PC-9 (cell line): Measurements from ENCODE around the gene INO80E. TPM values are rescaled to one million over a fixed set of nuclear protein-coding genes. Genes with fewer than 3 reads are reported as not detected.
"Not testable (repeated sequence)": the region's sequence is repeated elsewhere in the genome, so short reads cannot be mapped to it uniquely, and the experiment has no call there.

Source experiments
- BruUV-seq: library from RNA; stranded (reverse); fragments of 400-500 nt; replicated peaks from 2 replicates; lab custom pipeline; 2021; lab: Mats Ljungman, UMichigan
- CTCF ChIA-PET: fragments of 300-600 bp; sonication (Branson Sonifier 250); formaldehyde crosslinking; loops from one replicate; lab custom pipeline; 2022; ENCODE audit warnings: antibody characterized with exemption; lab: Charles Lee
- POLR2A ChIA-PET: fragments of 300-600 bp; sonication (Branson Sonifier 250); formaldehyde crosslinking; loops from one replicate; lab custom pipeline; 2022; ENCODE audit warnings: antibody characterized with exemption; ENCODE audit not compliant: unreplicated experiment; lab: Charles Lee
- DNase-seq, 2 experiments: peaks; one replicate each; pipeline versions ENCODE4 v3.0.0 to v3.0.0-alpha.2; 2015 to 2022; ENCODE audit warnings: mixed read lengths in 1 of 2
- H2AFZ ChIP-seq: fragments of 200-600 bp; sonication (generic); 2 replicates; pipeline ENCODE4 v1.8.1; 2017; ENCODE audit warnings: antibody characterized with exemption
- H3F3A ChIP-seq: fragments of 200-600 bp; sonication (generic); 2 replicates; pipeline ENCODE4 v1.8.1; 2017; ENCODE audit warnings: antibody characterized with exemption, mild to moderate bottlenecking, low read depth; ENCODE audit not compliant: insufficient read depth
- H3K27ac ChIP-seq: fragments of 200-600 bp; sonication (generic); 2 replicates; pipeline ENCODE4 v1.6.1; 2016; ENCODE audit warnings: mixed run types
- H3K27me3 ChIP-seq: fragments of 200-600 bp; sonication (generic); 2 replicates; pipeline ENCODE4 v1.6.1; 2016; ENCODE audit warnings: low read depth, mixed run types; ENCODE audit not compliant: insufficient read depth
- H3K36me3 ChIP-seq: fragments of 200-600 bp; sonication (generic); 2 replicates; pipeline ENCODE4 v1.6.1; 2016; ENCODE audit warnings: low read depth, mixed run types
- H3K4me1 ChIP-seq: fragments of 200-600 bp; sonication (generic); replicated peaks from 2 replicates; pipeline ENCODE4 v1.6.1; 2016; ENCODE audit warnings: mixed run types; ENCODE audit not compliant: insufficient read depth
- H3K4me2 ChIP-seq: fragments of 200-600 bp; sonication (generic); 2 replicates; pipeline ENCODE4 v1.6.1; 2017; ENCODE audit warnings: mixed run types
- H3K4me3 ChIP-seq: fragments of 200-600 bp; sonication (generic); 2 replicates; pipeline ENCODE4 v1.6.1; 2016; ENCODE audit warnings: mixed run types
- H3K79me2 ChIP-seq: fragments of 200-600 bp; sonication (generic); 2 replicates; pipeline ENCODE4 v1.6.1; 2017; ENCODE audit warnings: low read depth, mixed run types
- H3K9me2 ChIP-seq: fragments of 200-600 bp; sonication (generic); 2 replicates; pipeline ENCODE4 v1.8.1; 2017; ENCODE audit warnings: mild to moderate bottlenecking; ENCODE audit not compliant: insufficient read depth
- H3K9me3 ChIP-seq: fragments of 200-600 bp; sonication (generic); 2 replicates; pipeline ENCODE4 v1.8.1; 2016; ENCODE audit warnings: low read depth; ENCODE audit not compliant: insufficient read depth
- H4K20me1 ChIP-seq: fragments of 200-600 bp; sonication (generic); 2 replicates; pipeline ENCODE4 v1.8.1; 2017; ENCODE audit not compliant: insufficient read depth
- EZH2 ChIP-seq: fragments of 200-600 bp; sonication (generic); IDR thresholded peaks from 2 replicates; pipeline ENCODE4 v1.8.0; 2017; ENCODE audit warnings: antibody characterized with exemption, low read depth
- intact Hi-C: fragments of 100-400 bp; cut with micrococcal nuclease; formaldehyde crosslinking; loops from one replicate; pipeline ENCODE4 v1.10.0; 2022; ENCODE audit not compliant: unreplicated experiment
- total RNA-seq: library from RNA; stranded (reverse); gene quantifications from 2 replicates; pipeline ENCODE4 v1.2.3, GENCODE V29; 2021
- TF ChIP-seq, protein P1 (sequence below): fragments of 200-600 bp; sonication (generic); conservative IDR thresholded peaks from 2 replicates; pipeline ENCODE4 v1.6.1; 2017; ENCODE audit warnings: mixed run types, antibody characterized with exemption, mild to moderate bottlenecking, moderate library complexity

The INO80E gene
- total RNA-seq, 1 experiment from 2014 or later = 102 TPM

DNA sequence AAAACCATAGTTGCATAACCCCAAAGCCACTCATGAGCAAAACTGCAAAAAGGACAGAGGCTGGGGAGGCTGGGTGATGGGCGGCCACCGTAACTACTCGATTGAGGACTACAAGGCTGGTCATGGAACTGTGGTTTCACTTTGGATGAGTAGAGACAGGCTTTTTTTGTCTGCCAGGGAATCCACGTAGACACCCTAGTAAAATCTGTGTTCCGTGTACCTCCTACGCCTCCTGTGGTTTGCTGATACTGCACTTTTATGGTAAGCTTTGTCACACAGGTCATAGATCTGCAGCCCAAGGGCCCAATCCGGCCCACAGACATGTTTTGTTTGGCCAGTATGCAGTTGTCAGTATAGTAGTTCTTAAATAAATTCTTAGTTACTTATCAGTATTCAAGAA, 37.2 kb downstream of the INO80E start:
- Histone ChIP-seq H3K79me2 (no peaks in the 10 kb centered on the region), H3K27me3 (peaks cover 34% of the 10 kb centered on the region), H3K9me2 (no peaks in the 10 kb centered on the region), H3K36me3 (no peaks in the 10 kb centered on the region), H3F3A (0 out of 2 replicates have a peak, but pooled peaks cover 2% of the 10 kb centered on the region), H3K4me1 (no peaks in the 10 kb centered on the region), H3K4me3 (no peak overlapping the region), H3K9me3 (no peaks in the 10 kb centered on the region), H4K20me1 (no peaks in the 10 kb centered on the region), H2AFZ (no peak overlapping the region), H3K4me2 (no peak overlapping the region), H3K27ac (no peak overlapping the region)
- intact Hi-C loops = no loop called here
- no peak for TF ChIP-seq EZH2
- TF ChIP-seq, protein P1, sequence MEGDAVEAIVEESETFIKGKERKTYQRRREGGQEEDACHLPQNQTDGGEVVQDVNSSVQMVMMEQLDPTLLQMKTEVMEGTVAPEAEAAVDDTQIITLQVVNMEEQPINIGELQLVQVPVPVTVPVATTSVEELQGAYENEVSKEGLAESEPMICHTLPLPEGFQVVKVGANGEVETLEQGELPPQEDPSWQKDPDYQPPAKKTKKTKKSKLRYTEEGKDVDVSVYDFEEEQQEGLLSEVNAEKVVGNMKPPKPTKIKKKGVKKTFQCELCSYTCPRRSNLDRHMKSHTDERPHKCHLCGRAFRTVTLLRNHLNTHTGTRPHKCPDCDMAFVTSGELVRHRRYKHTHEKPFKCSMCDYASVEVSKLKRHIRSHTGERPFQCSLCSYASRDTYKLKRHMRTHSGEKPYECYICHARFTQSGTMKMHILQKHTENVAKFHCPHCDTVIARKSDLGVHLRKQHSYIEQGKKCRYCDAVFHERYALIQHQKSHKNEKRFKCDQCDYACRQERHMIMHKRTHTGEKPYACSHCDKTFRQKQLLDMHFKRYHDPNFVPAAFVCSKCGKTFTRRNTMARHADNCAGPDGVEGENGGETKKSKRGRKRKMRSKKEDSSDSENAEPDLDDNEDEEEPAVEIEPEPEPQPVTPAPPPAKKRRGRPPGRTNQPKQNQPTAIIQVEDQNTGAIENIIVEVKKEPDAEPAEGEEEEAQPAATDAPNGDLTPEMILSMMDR = no peak
- ChIA-PET CTCF (no interaction called here), POLR2A (no interaction called here)
- BruUV-seq = no TSS peak
- DNase-seq = no peak

DNA sequence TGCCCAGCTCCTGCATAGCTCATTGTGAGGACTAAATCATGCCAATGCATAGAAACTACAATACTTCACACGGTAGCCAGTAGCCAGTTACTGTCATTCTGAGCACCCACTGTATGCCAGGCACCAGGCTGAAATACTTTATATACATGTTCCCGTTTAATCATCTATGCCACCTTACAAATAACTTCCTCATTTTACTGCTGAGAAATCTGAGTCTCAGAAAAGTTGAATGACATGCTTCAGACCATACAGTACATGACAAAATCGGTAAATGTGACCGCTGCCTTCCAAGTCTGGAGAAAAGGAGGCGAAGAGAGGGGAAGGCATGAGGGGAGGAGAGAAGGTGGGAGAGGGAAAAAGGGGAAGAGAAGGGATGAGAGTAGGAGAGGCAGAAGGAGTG, 44.2 kb downstream of the INO80E start:
- Histone ChIP-seq H3K79me2 (no peaks in the 10 kb centered on the region), H3K4me2 (no peak overlapping the region), H3K36me3 (no peaks in the 10 kb centered on the region), H3K9me3 (no peaks in the 10 kb centered on the region), H4K20me1 (no peaks in the 10 kb centered on the region), H3F3A (no peaks in the 10 kb centered on the region), H3K27me3 (no peaks in the 10 kb centered on the region), H3K27ac (no peak overlapping the region), H3K9me2 (no peaks in the 10 kb centered on the region), H3K4me3 (no peak overlapping the region), H2AFZ (no peak overlapping the region), H3K4me1 (0 out of 2 replicates have a peak, but pooled peaks cover 3% of the 10 kb centered on the region)
- no peak for DNase-seq
- CTCF ChIA-PET = interaction anchor here (0.6 to 0.9 kb wide), 4 partner anchors 9 to 640 kb away, joined by 3 to 6 read pairs (median 4); partner anchors contain the start of gene TLCD3B
- POLR2A ChIA-PET = interaction anchor here (0.5 kb wide), 1 partner anchor 10 kb away, joined by 7 read pairs; no protein-coding TSS in a partner anchor
- intact Hi-C loops = no loop called here
- no peak for TF ChIP-seq EZH2
- TF ChIP-seq, protein P1 = no peak
- no TSS peak for BruUV-seq

DNA sequence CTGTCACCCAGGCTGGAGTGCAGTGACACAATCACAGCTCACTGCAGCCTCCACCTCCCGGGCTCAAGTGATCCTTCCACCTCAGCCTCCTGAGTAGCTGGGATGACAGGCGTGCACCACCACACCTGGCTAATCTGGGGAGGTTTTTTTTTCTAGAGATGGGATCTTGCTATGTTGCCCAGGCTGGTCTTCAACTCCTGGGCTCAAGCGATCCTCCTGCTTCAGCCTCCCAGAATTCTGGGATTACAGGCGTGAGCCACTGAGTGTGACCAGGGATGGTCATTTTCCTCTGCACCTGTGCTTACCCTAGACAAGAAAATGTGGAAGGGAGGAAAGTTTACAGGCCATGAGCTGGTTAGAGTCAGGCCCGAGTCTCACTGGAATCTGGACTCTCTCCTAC, 44.6 kb downstream of the INO80E start:
- H3K4me1 ChIP-seq, H3K4me2 ChIP-seq, DNase-seq, H3K27ac ChIP-seq, intact Hi-C loops, H2AFZ ChIP-seq, H4K20me1 ChIP-seq, H3K27me3 ChIP-seq, BruUV-seq, H3K9me2 ChIP-seq, H3K79me2 ChIP-seq, H3K9me3 ChIP-seq, H3K36me3 ChIP-seq, H3K4me3 ChIP-seq, H3F3A ChIP-seq: not testable (repeated sequence)
- CTCF ChIA-PET = interaction anchor here (0.7 kb wide), 2 partner anchors 15 to 362 kb away, joined by 3 read pairs; no protein-coding TSS in a partner anchor
- POLR2A ChIA-PET = interaction anchor here (0.6 to 0.7 kb wide), 2 partner anchors 46 to 1116 kb away, joined by 3 to 6 read pairs; partner anchors contain the start of gene RABEP2

DNA sequence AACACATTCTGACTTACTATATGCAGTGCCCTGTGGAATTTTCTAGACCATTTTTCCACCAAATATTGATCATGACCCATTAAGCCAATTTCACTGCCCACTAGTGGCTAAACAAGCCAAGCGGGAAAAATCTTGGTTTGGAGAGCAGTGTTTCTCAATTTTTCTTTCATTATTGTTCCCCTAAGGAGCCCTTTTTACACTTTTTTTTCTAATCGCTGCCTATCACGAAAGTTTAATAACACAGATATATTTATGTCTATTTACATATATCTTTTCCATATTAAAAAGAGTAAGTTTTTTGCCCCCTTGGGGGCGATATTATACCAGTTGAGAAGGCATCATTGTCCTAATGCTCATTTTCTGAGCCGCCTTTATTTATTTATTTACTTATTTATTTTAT, 45.8 kb downstream of the INO80E start:
- BruUV-seq = no TSS peak
- POLR2A ChIA-PET = no interaction called here
- TF ChIP-seq EZH2 = no peak
- TF ChIP-seq, protein P1 = peak; percentile 74
- Histone ChIP-seq H2AFZ (no peak overlapping the region), H3K27ac (no peak overlapping the region), H3K79me2 (no peaks in the 10 kb centered on the region), H3K4me3 (no peak overlapping the region), H3K36me3 (no peaks in the 10 kb centered on the region), H3K27me3 (no peaks in the 10 kb centered on the region), H4K20me1 (no peaks in the 10 kb centered on the region), H3K9me3 (no peaks in the 10 kb centered on the region), H3K4me1 (0 out of 2 replicates have a peak, but pooled peaks cover 3% of the 10 kb centered on the region), H3K4me2 (no peak overlapping the region), H3F3A (no peaks in the 10 kb centered on the region), H3K9me2 (no peaks in the 10 kb centered on the region)
- DNase-seq = no peak
- intact Hi-C loops = no loop called here
- CTCF ChIA-PET = interaction anchor here (0.6 kb wide), 1 partner anchor 137 kb away, joined by 4 read pairs; no protein-coding TSS in a partner anchor
